ENCODE results near the gene COIL. TPM values are rescaled to one million over a fixed set of nuclear protein-coding genes. Genes with fewer than 3 reads are reported as not detected.

COIL gene, protein sequence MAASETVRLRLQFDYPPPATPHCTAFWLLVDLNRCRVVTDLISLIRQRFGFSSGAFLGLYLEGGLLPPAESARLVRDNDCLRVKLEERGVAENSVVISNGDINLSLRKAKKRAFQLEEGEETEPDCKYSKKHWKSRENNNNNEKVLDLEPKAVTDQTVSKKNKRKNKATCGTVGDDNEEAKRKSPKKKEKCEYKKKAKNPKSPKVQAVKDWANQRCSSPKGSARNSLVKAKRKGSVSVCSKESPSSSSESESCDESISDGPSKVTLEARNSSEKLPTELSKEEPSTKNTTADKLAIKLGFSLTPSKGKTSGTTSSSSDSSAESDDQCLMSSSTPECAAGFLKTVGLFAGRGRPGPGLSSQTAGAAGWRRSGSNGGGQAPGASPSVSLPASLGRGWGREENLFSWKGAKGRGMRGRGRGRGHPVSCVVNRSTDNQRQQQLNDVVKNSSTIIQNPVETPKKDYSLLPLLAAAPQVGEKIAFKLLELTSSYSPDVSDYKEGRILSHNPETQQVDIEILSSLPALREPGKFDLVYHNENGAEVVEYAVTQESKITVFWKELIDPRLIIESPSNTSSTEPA
- polyA plus RNA-seq (2013, experiment 1 of 2), result 19.0 TPM
- 20.7 TPM for polyA plus RNA-seq (2013, experiment 2 of 2)

DNA sequence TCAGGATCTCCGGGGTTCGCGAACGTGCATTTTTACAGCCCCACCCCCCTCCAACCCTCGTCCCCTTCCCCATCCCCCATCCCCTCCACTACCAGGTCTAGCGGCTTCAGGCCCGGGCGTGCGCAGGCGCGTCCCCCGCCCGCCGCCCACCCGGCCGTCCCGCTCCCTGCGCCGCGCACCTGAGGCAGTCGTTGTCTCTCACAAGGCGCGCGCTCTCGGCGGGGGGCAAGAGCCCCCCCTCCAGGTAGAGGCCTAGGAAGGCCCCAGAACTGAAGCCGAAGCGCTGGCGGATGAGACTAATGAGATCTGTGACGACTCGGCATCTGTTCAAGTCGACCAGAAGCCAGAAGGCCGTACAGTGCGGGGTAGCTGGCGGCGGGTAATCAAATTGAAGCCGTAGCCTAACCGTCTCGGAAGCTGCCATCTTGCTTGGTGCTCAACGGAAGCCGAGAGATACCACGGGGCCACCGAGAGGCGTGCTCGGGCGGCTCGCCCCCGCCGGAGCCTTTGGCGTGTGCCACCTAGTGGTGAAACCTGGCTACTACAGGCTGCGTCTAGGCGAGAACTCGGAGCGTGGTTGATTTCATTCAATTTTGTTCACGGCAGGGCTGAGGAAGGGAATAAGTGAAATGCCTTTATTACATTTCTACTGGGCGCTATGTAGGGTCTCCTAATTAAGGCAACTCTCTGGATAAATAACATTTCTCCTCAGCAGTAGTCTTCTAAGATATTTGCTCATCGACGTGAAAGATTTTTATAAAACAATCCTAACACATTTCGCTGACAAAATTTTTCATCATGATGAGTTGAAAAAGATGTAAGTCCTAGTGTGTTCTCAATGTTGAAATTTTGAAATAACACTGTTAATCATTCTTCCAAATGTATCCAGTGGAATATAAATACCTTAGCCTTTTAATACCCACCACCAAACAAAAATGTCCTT is at the start of gene COIL:
Gene COIL (minus strand): TSS at position 455 of the 943 bp plus-strand sequence. CDS start 31 bp downstream, at position 424.
- WGBS, result 6% methylated on average over 58 of the region's 59 CpGs
- peak within 1 kb of the TSS; percentile 100 for H3K27ac ChIP-seq (ENCODE audit: low read depth, low read length)
- peaks cover 4% of the 10 kb centered on the region; the same call in 1 of the 2 replicates for H3K4me1 ChIP-seq (ENCODE audit: insufficient read depth, low read length)
- no peaks in the 10 kb centered on the region for H3K9me3 ChIP-seq (ENCODE audit: insufficient read depth, low read depth, low read length)
- no peaks in the 10 kb centered on the region for H3K27me3 ChIP-seq (ENCODE audit: insufficient read depth, low read length)
- H3K9ac ChIP-seq (ENCODE audit: low read depth, low read length), result peak within 1 kb of the TSS; percentile 100
- no peaks in the 10 kb centered on the region for H3K36me3 ChIP-seq (ENCODE audit: insufficient read depth, low read length)
- H3K4me3 ChIP-seq (ENCODE audit: low read length), result peak within 1 kb of the TSS; percentile 99

DNA sequence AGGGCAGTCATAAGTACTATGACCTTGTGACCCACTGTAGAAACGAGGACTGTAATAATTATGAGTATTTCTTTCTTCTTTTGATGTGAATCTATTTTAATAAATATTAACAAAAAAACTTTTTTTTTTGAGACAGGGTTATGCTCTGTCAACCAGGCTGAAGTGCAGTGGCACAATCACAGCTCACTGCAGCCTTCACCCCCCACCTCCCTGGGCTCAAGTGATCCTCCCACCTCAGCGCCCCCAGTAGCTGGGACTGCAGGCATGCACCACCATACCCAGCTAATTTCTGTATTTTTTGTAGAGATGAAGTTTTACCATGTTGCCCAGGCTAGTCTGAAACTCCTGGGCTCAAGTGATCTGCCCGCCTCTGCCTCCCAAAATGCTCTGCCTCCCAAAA is 49.6 kb upstream of the COIL start:
- WGBS, result 88% methylated on average over 2 of the region's 3 CpGs
- H3K4me1 ChIP-seq (ENCODE audit: insufficient read depth, low read length), result peaks cover 18% of the 10 kb centered on the region
- H3K4me3 ChIP-seq (ENCODE audit: low read length), result no peak overlapping the region

GRCh38 chr17:57009737-57010445 is 49.0 kb upstream of the COIL start:
- Histone ChIP-seq H3K36me3 (ENCODE audit: insufficient read depth, low read length) (peaks cover 6% of the 10 kb centered on the region; the same call in 1 of the 2 replicates), H3K9me3 (ENCODE audit: insufficient read depth, low read depth, low read length) (no peaks in the 10 kb centered on the region), H3K4me3 (ENCODE audit: low read length) (no peak overlapping the region), H3K27me3 (ENCODE audit: insufficient read depth, low read length) (no peaks in the 10 kb centered on the region), H3K27ac (ENCODE audit: low read depth, low read length) (0 out of 2 replicates have a peak overlapping the region, but pooled peaks have one; percentile 23), H3K9ac (ENCODE audit: low read depth, low read length) (no peak overlapping the region), H3K4me1 (ENCODE audit: insufficient read depth, low read length) (peaks cover 18% of the 10 kb centered on the region)
- 49% methylated on average over 7 of the region's 7 CpGs for WGBS

More for the DNA sequence above, 49.6 kb upstream of the COIL start:
- peaks cover 6% of the 10 kb centered on the region; the same call in 1 of the 2 replicates for H3K36me3 ChIP-seq (ENCODE audit: insufficient read depth, low read length)
- H3K9me3 ChIP-seq (ENCODE audit: insufficient read depth, low read depth, low read length), result no peaks in the 10 kb centered on the region
- H3K27me3 ChIP-seq (ENCODE audit: insufficient read depth, low read length), result no peaks in the 10 kb centered on the region
- H3K27ac ChIP-seq (ENCODE audit: low read depth, low read length), result 0 out of 2 replicates have a peak overlapping the region, but pooled peaks have one; percentile 23
- no peak overlapping the region for H3K9ac ChIP-seq (ENCODE audit: low read depth, low read length)

DNA sequence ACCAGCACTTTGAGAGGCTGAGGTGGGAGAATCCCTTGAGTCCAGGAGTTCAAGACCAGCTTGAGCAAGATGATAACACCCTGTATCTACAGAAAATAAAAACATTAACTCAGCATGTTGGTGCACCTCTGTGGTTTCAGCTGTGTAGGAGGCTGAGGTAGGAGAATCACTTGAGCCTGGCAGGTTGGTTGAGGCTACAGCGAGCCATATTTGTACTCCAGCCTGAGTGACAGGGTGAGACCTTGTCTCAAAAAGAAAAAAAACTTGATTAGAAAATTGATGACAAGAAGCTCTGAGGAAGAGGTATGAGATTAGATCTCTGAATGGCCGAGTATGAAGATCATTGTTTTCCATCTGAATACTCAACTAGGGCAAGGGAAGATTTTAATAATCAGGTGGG is 48.1 kb upstream of the COIL start:
- H3K9ac ChIP-seq (ENCODE audit: low read depth, low read length), result no peak overlapping the region
- WGBS, result 91% methylated on average over 2 of the region's 2 CpGs
- H3K4me3 ChIP-seq (ENCODE audit: low read length), result no peak overlapping the region
- H3K36me3 ChIP-seq (ENCODE audit: insufficient read depth, low read length), result peaks cover 6% of the 10 kb centered on the region; the same call in 1 of the 2 replicates
- H3K9me3 ChIP-seq (ENCODE audit: insufficient read depth, low read depth, low read length), result no peaks in the 10 kb centered on the region
- no peak overlapping the region for H3K27ac ChIP-seq (ENCODE audit: low read depth, low read length)
- H3K4me1 ChIP-seq (ENCODE audit: insufficient read depth, low read length), result peaks cover 18% of the 10 kb centered on the region
- no peaks in the 10 kb centered on the region for H3K27me3 ChIP-seq (ENCODE audit: insufficient read depth, low read length)

GRCh38 chr17:57006040-57006439 is 45.2 kb upstream of the COIL start:
- no peaks in the 10 kb centered on the region for H3K9me3 ChIP-seq (ENCODE audit: insufficient read depth, low read depth, low read length)
- no peak overlapping the region for H3K9ac ChIP-seq (ENCODE audit: low read depth, low read length)
- H3K4me3 ChIP-seq (ENCODE audit: low read length), result no peak overlapping the region
- H3K27me3 ChIP-seq (ENCODE audit: insufficient read depth, low read length), result no peaks in the 10 kb centered on the region
- peaks cover 9% of the 10 kb centered on the region for H3K36me3 ChIP-seq (ENCODE audit: insufficient read depth, low read length)
- no peak overlapping the region for H3K27ac ChIP-seq (ENCODE audit: low read depth, low read length)
- peaks cover 11% of the 10 kb centered on the region for H3K4me1 ChIP-seq (ENCODE audit: insufficient read depth, low read length)
- WGBS, result 93% methylated on average over 2 of the region's 2 CpGs

GRCh38 chr17:57004944-57005579 is 44.2 kb upstream of the COIL start:
- no peaks in the 10 kb centered on the region for H3K27me3 ChIP-seq (ENCODE audit: insufficient read depth, low read length)
- no peak overlapping the region for H3K4me3 ChIP-seq (ENCODE audit: low read length)
- 82% methylated on average over 7 of the region's 8 CpGs for WGBS
- peaks cover 9% of the 10 kb centered on the region for H3K36me3 ChIP-seq (ENCODE audit: insufficient read depth, low read length)
- no peak overlapping the region for H3K9ac ChIP-seq (ENCODE audit: low read depth, low read length)
- no peaks in the 10 kb centered on the region for H3K9me3 ChIP-seq (ENCODE audit: insufficient read depth, low read depth, low read length)
- H3K27ac ChIP-seq (ENCODE audit: low read depth, low read length), result no peak overlapping the region
- peaks cover 4% of the 10 kb centered on the region; the same call in 1 of the 2 replicates for H3K4me1 ChIP-seq (ENCODE audit: insufficient read depth, low read length)

GRCh38 chr17:57002904-57003303 is 42.1 kb upstream of the COIL start:
- no peak overlapping the region for H3K9ac ChIP-seq (ENCODE audit: low read depth, low read length)
- no peaks in the 10 kb centered on the region for H3K27me3 ChIP-seq (ENCODE audit: insufficient read depth, low read length)
- 93% methylated on average over 5 of the region's 5 CpGs for whole genome bisulfite sequencing
- no peaks in the 10 kb centered on the region for H3K9me3 ChIP-seq (ENCODE audit: insufficient read depth, low read depth, low read length)
- no peaks in the 10 kb centered on the region for H3K4me1 ChIP-seq (ENCODE audit: insufficient read depth, low read length)
- H3K36me3 ChIP-seq (ENCODE audit: insufficient read depth, low read length), result peaks cover 11% of the 10 kb centered on the region
- H3K4me3 ChIP-seq (ENCODE audit: low read length), result no peak overlapping the region
- H3K27ac ChIP-seq (ENCODE audit: low read depth, low read length), result no peak overlapping the region

DNA sequence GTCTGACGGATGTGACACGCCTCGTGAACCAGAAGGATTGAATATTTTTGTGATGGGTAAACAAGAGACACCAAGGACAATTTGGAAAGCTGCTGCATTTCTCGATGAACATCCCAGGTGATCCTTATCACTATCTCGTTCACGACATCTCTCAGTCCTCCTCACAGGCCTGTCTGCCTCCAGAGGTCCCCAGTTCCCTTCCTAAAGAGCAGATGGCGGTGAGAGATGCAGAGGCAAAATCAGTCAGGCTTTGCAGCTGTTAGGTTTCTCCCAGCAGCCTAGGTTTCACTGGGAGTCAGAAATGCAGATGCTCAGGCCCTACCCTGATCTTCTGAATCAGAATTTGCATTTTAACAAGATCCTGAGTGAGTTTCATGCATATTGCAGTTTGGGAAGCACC is 40.7 kb upstream of the COIL start:
- WGBS, result 95% methylated on average over 7 of the region's 7 CpGs
- no peaks in the 10 kb centered on the region for H3K4me1 ChIP-seq (ENCODE audit: insufficient read depth, low read length)
- no peak overlapping the region for H3K27ac ChIP-seq (ENCODE audit: low read depth, low read length)
- H3K9ac ChIP-seq (ENCODE audit: low read depth, low read length), result no peak overlapping the region
- no peaks in the 10 kb centered on the region for H3K27me3 ChIP-seq (ENCODE audit: insufficient read depth, low read length)
- no peaks in the 10 kb centered on the region for H3K9me3 ChIP-seq (ENCODE audit: insufficient read depth, low read depth, low read length)
- peaks cover 19% of the 10 kb centered on the region for H3K36me3 ChIP-seq (ENCODE audit: insufficient read depth, low read length)
- no peak overlapping the region for H3K4me3 ChIP-seq (ENCODE audit: low read length)

- no peaks in the 10 kb centered on the region for H3K27me3 ChIP-seq (ENCODE audit: insufficient read depth, low read length)
- H3K9me3 ChIP-seq (ENCODE audit: insufficient read depth, low read depth, low read length), result no peaks in the 10 kb centered on the region
- H3K36me3 ChIP-seq (ENCODE audit: insufficient read depth, low read length), result peaks cover 24% of the 10 kb centered on the region
- no peak overlapping the region for H3K9ac ChIP-seq (ENCODE audit: low read depth, low read length)
- no peak overlapping the region for H3K4me3 ChIP-seq (ENCODE audit: low read length)
- no peak overlapping the region for H3K27ac ChIP-seq (ENCODE audit: low read depth, low read length)
- WGBS, result 84% methylated on average over 2 of the region's 2 CpGs
- H3K4me1 ChIP-seq (ENCODE audit: insufficient read depth, low read length), result no peaks in the 10 kb centered on the region
Measured at GRCh38 chr17:56997313-56997712, 36.5 kb upstream of the COIL start.

DNA sequence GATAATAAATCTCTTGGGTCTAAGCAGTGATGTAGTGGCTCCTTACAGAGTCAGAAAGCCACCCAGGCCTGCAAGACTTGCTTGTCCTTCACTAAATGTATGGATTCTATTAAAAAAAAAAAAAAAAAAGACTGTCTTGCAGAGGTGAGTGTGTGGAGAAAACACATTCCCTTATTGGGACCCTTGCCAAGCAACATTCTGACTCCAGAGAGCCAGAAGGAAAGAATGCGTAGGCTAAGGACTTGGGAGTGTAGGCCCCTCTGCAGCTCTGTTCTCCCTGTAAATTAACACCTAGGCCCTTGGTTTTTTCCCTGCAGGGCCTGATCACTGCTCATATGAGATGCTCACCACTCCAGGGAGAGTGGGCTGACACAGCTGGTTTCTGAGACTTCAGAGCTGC is 34.9 kb upstream of the COIL start:
- Histone ChIP-seq H3K27ac (ENCODE audit: low read depth, low read length) (no peak overlapping the region), H3K4me3 (ENCODE audit: low read length) (no peak overlapping the region), H3K9ac (ENCODE audit: low read depth, low read length) (no peak overlapping the region), H3K9me3 (ENCODE audit: insufficient read depth, low read depth, low read length) (no peaks in the 10 kb centered on the region), H3K27me3 (ENCODE audit: insufficient read depth, low read length) (no peaks in the 10 kb centered on the region), H3K36me3 (ENCODE audit: insufficient read depth, low read length) (peaks cover 31% of the 10 kb centered on the region), H3K4me1 (ENCODE audit: insufficient read depth, low read length) (no peaks in the 10 kb centered on the region)
- 100% methylated on average over 1 of the region's 1 CpG for WGBS

Data from HUES64 (cell line).